Spleen (tissue), 7 donors: Measurements from ENCODE around the gene SLC10A3.

Source experiments
- POLR2A ChIP-seq, 3 donors: fragments of 450-650 bp; IDR thresholded peaks; one replicate each; pipeline ENCODE4 v1.5.1; 2017; ENCODE audit warnings: antibody characterized with exemption in 3 of 3, mild to moderate bottlenecking in 1 of 3
- POLR2AphosphoS5 ChIP-seq, 3 donors: sonication (generic); formaldehyde crosslinking; IDR thresholded peaks; one replicate each; pipeline ENCODE4 v1.5.1; 2017; ENCODE audit warnings: antibody characterized with exemption in 3 of 3
- TF ChIP-seq, protein P1 (sequence below), 11 experiments: fragments of 200-600 bp in 7 of 11; fragments of 450-650 bp in 4 of 11; sonication (generic) in 4 of 11; IDR thresholded peaks in 8 of 11; conservative IDR thresholded peaks in 3 of 11; 1 replicate in 7 of 11; 2 replicates in 4 of 11; pipeline versions ENCODE4 v1.4.0 to v1.8.0; 2016 to 2021; ENCODE audit warnings: antibody characterized with exemption in 11 of 11, inconsistent platforms in 4 of 11, mild to moderate bottlenecking in 1 of 11
- donor health status: DM: no; HTN: no; CAD: no; lungs with moderate emphysema.
- donor health status: DM: no; HTN: no; CAD: no.
- donor health status: DM: no; HTN: no; CAD: no.

GRCh38 chrX:154532690-154533089, 42.3 kb upstream of the SLC10A3 start:
- TF ChIP-seq, protein P1, sequence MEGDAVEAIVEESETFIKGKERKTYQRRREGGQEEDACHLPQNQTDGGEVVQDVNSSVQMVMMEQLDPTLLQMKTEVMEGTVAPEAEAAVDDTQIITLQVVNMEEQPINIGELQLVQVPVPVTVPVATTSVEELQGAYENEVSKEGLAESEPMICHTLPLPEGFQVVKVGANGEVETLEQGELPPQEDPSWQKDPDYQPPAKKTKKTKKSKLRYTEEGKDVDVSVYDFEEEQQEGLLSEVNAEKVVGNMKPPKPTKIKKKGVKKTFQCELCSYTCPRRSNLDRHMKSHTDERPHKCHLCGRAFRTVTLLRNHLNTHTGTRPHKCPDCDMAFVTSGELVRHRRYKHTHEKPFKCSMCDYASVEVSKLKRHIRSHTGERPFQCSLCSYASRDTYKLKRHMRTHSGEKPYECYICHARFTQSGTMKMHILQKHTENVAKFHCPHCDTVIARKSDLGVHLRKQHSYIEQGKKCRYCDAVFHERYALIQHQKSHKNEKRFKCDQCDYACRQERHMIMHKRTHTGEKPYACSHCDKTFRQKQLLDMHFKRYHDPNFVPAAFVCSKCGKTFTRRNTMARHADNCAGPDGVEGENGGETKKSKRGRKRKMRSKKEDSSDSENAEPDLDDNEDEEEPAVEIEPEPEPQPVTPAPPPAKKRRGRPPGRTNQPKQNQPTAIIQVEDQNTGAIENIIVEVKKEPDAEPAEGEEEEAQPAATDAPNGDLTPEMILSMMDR (IDR thresholded peaks at IDR 0.05 in 8 of 11, conservative IDR thresholded peaks at IDR 0.05 in 3 of 11) = no peak
- TF ChIP-seq POLR2AphosphoS5 (IDR thresholded peaks at IDR 0.05) (peak in 1 of 3 donors; percentile 31), POLR2A (IDR thresholded peaks at IDR 0.05) (no peak)
